ENCODE measurements around the gene MMP20. TPM values are rescaled to one million over a fixed set of nuclear protein-coding genes. Genes with fewer than 3 reads are reported as not detected.

Gene MMP20, protein sequence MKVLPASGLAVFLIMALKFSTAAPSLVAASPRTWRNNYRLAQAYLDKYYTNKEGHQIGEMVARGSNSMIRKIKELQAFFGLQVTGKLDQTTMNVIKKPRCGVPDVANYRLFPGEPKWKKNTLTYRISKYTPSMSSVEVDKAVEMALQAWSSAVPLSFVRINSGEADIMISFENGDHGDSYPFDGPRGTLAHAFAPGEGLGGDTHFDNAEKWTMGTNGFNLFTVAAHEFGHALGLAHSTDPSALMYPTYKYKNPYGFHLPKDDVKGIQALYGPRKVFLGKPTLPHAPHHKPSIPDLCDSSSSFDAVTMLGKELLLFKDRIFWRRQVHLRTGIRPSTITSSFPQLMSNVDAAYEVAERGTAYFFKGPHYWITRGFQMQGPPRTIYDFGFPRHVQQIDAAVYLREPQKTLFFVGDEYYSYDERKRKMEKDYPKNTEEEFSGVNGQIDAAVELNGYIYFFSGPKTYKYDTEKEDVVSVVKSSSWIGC
- total RNA-seq: not detected in 2 replicates

DNA sequence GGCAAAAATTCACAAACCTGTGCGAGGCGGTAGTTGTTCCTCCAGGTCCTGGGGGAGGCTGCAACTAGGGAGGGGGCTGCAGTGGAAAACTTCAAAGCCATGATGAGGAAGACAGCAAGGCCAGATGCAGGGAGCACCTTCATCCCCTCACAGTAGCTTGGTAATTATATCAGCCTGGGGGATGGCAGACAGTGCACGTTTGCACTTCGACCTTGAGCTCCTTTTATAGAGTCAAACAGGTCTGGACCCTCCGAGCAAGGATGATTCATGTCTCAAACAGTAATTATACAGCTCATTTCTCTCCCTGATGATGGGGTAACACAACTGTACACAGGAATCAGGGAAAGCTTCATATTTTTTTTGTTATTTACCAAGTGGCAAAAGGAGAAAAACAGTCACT lies at the start of gene MMP20:
TSS of gene MMP20 (minus strand) at position 156 of the 400 bp plus-strand sequence. CDS start at position 143, 13 bp downstream.

DNA sequence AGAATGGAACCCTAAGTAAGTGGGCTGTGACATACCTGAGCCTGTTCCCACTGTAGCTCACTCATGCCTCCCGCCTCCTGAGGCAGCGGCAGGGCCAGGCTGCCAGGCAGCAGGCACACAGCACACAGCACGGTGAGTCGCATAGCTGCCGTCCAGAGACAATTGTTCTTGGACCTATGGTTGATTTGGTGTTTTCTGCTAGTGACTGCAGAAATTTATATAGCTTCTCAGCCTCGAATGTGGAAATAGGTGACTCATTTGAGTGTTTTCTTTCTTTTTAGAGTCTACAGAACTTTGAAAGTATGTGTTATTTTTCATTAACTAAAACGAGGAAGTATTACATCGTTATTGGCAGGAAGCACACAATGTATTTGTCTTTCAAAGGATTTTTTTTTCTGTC lies 94.6 kb downstream of the MMP20 start, which contains the start of gene MMP7:
TSS of gene MMP7 (minus strand) at position 190 of the 400 bp plus-strand sequence. CDS start at position 143, 47 bp downstream.

Other genes starting within 250 kb of the MMP20 start
- gene TMEM123, start 172.6 kb downstream of the MMP20 start, total RNA-seq: 92.9 and 265 TPM in 2 replicates
- 0.44 TPM in 1 of 2 replicates, not detected in the other for gene MMP7, start 94.6 kb downstream of the MMP20 start, total RNA-seq
- not detected in 2 replicates for gene MMP27, start 80.4 kb upstream of the MMP20 start, total RNA-seq
- gene MMP8, start 99.6 kb upstream of the MMP20 start, total RNA-seq: not detected in 2 replicates
- 2.1 and 22.0 TPM in 2 replicates for gene MMP10, start 155.3 kb upstream of the MMP20 start, total RNA-seq
- gene MMP1, start 172.8 kb upstream of the MMP20 start, total RNA-seq: 32.1 and 734 TPM in 2 replicates
- not detected in 2 replicates for gene MMP3, start 218.3 kb upstream of the MMP20 start, total RNA-seq
- not detected in 2 replicates for gene MMP12, start 249.7 kb upstream of the MMP20 start, total RNA-seq

Data from bladder microvascular endothelial cell (primary cell).